Measurements from ENCODE around the gene RAPSN.

The RAPSN gene

GRCh38 chr11:47389577-47390421 lies 59.1 kb downstream of the RAPSN start:
- TF ChIP-seq, protein P1, sequence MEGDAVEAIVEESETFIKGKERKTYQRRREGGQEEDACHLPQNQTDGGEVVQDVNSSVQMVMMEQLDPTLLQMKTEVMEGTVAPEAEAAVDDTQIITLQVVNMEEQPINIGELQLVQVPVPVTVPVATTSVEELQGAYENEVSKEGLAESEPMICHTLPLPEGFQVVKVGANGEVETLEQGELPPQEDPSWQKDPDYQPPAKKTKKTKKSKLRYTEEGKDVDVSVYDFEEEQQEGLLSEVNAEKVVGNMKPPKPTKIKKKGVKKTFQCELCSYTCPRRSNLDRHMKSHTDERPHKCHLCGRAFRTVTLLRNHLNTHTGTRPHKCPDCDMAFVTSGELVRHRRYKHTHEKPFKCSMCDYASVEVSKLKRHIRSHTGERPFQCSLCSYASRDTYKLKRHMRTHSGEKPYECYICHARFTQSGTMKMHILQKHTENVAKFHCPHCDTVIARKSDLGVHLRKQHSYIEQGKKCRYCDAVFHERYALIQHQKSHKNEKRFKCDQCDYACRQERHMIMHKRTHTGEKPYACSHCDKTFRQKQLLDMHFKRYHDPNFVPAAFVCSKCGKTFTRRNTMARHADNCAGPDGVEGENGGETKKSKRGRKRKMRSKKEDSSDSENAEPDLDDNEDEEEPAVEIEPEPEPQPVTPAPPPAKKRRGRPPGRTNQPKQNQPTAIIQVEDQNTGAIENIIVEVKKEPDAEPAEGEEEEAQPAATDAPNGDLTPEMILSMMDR (IDR thresholded peaks at IDR 0.05; ENCODE audit: insufficient read depth, missing control alignments): no peak
- DNase-seq (ENCODE audit: insufficient read length, low spot score) (no peak), FAIRE-seq (no peak)

DNA sequence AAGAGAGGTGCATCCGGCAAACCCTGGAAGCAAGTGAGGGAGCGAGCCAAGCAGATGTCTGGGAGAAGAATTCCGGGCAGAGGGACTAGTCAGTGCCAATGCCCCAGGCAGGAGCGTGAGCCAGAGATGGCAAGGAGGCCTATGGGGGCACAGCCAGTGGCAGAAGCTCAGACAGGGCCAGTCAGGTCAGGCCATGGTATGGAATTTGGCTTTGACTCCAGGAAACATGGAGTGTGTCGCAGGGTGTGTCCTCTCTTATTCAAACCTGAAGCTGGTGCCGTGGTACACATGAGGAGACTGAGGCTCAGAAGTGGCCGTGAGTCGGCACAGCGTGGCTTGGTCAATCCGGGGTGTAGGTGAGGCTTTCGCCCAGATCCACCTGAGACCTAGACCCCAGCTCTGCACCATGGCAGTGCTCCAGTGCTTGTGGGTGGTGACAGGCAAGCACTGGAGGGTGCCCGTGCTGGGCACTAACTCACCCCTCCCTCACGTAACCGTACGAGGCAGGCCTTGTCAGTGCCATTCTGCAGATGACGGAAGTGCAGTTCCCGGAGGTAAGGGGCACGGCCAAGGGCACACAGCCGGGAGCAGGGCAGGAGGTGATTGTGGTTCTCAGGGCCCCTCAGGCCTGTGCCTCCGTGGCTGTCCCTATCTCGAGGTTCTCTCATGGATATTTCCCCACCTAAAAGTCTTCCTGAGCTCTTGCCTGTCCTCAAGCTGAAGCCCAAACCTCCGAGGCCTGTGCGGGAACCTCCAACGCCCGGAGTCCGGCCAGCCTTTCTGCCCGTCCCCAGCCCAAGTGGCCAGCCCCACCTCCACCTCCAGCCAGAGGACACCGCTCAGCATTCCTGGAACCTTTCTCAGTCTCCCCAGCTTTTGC lies 60.0 kb downstream of the RAPSN start:
- FAIRE-seq: no peak
- TF ChIP-seq, protein P1 (IDR thresholded peaks at IDR 0.05; ENCODE audit: insufficient read depth, missing control alignments): no peak

DNA sequence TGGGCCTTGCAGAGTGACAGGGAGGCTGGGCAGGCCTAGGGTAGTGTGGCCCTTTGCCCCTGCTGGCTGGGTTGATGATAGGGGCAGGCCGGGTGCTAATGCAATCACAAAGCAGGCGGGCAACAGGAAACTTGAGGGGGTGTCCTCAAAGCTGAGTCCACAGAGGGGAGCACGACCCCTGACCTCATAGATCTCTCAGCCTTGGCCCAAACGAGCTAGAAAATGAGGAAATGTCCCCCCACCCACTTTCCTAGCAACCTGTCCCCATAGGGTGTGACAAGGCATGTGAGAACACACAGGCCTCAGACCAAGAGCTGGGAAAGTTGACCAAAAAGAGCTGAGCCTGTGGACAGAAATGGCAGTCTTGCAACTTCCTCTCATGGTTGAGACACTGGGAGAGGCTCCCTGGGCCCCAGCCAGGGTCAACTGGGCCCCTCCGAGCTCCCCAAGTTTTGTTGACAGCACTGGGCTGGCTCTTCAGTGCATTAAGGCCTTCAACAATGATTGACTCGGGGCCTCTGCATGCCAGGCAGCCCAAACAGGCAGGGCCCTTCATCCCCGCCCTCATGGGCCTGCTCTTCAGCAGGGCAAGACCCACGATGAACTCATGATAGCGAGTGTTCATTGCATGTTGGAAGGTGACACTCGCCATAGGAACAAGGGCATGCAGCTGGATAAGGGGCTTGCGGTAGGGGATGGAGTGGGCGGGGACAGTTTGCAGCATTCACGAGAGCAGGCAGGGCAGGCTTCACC lies 60.8 kb downstream of the RAPSN start:
- no peak for FAIRE-seq
- TF ChIP-seq, protein P1 (IDR thresholded peaks at IDR 0.05; ENCODE audit: insufficient read depth, missing control alignments): no peak

More for the DNA sequence above, 60.0 kb downstream of the RAPSN start:
- DNase-seq (ENCODE audit: insufficient read length, low spot score): no peak

More for the DNA sequence above, 60.8 kb downstream of the RAPSN start:
- no peak for DNase-seq (ENCODE audit: insufficient read length, low spot score)

Measured in D721Med (cell line).